ENCODE measurements around the gene AUTS2. TPM values are rescaled to one million over a fixed set of nuclear protein-coding genes. Genes with fewer than 3 reads are reported as not detected.

Gene AUTS2
- total RNA-seq, 1 experiment from 2014 or later: 50.0 TPM

GRCh38 chr7:70539205-70539604 is 940.9 kb downstream of the AUTS2 start (continued):
- TF ChIP-seq ZNF263 (CRISPR knock-in tag; IDR thresholded peaks at IDR 0.05; ENCODE audit: low read depth): no peak
- TF ChIP-seq ESRRA (CRISPR knock-in tag; IDR thresholded peaks at IDR 0.05; ENCODE audit: borderline replicate concordance): no peak
- TF ChIP-seq AR (CRISPR knock-in tag; IDR thresholded peaks at IDR 0.05): no peak
- TF ChIP-seq USF2 (CRISPR knock-in tag; IDR thresholded peaks at IDR 0.05): no peak

GRCh38 chr7:70539617-70540016 is 941.3 kb downstream of the AUTS2 start:
- H3K27me3 Mint-ChIP-seq (ENCODE audit: low read depth): peaks cover 2% of the 10 kb centered on the region; the same call in 1 of the 2 replicates
- H3K4me3 Mint-ChIP-seq: no peak overlapping the region
- H3K9me3 Mint-ChIP-seq: no peaks in the 10 kb centered on the region
- H3K4me1 Mint-ChIP-seq: peaks cover 11% of the 10 kb centered on the region
- no peak for ATAC-seq
- H3K36me3 Mint-ChIP-seq: no peaks in the 10 kb centered on the region
- POLR2A ChIA-PET: no interaction called here
- TF ChIP-seq TP53 (CRISPR knock-in tag; IDR thresholded peaks at IDR 0.05) (no peak), ZNF423 (CRISPR knock-in tag; IDR thresholded peaks at IDR 0.05) (no peak), ELF4 (CRISPR knock-in tag; IDR thresholded peaks at IDR 0.05; ENCODE audit: low read depth) (no peak), NR3C1 (CRISPR knock-in tag; conservative IDR thresholded peaks at IDR 0.05; ENCODE audit: low read depth) (no peak), ZNF416 (CRISPR knock-in tag; IDR thresholded peaks at IDR 0.05) (no peak), TEAD1 (CRISPR knock-in tag; IDR thresholded peaks at IDR 0.05) (no peak), E2F4 (CRISPR knock-in tag; IDR thresholded peaks at IDR 0.05; ENCODE audit: borderline replicate concordance, low read depth) (no peak), KAT7 (CRISPR knock-in tag; IDR thresholded peaks at IDR 0.05; ENCODE audit: borderline replicate concordance) (no peak)
- no peak for DNase-seq (ENCODE audit: low spot score)
- no peak overlapping the region for H3K27ac Mint-ChIP-seq
- CTCF ChIA-PET: no interaction called here

GRCh38 chr7:70540641-70541040 is 942.4 kb downstream of the AUTS2 start:
- ATAC-seq (peak; percentile 36; the same call in 1 of the 2 replicates), DNase-seq (ENCODE audit: low spot score) (no peak)
- H3K4me1 Mint-ChIP-seq: peaks cover 11% of the 10 kb centered on the region
- H3K4me3 Mint-ChIP-seq: no peak overlapping the region
- no peaks in the 10 kb centered on the region for H3K9me3 Mint-ChIP-seq
- POLR2A ChIA-PET: no interaction called here
- peaks cover 2% of the 10 kb centered on the region; the same call in 1 of the 2 replicates for H3K27me3 Mint-ChIP-seq (ENCODE audit: low read depth)
- no peak overlapping the region for H3K27ac Mint-ChIP-seq
- CTCF ChIA-PET: no interaction called here
- TF ChIP-seq SOX15 (CRISPR knock-in tag; IDR thresholded peaks at IDR 0.05) (no peak), PRDM15 (CRISPR knock-in tag; IDR thresholded peaks at IDR 0.05) (no peak)
- H3K36me3 Mint-ChIP-seq: no peaks in the 10 kb centered on the region
